ENCODE measurements around the gene GLDN.
"Not testable (repeated sequence)": the region's sequence is repeated elsewhere in the genome, so short reads cannot be mapped to it uniquely, and the experiment has no call there.

The GLDN gene

DNA sequence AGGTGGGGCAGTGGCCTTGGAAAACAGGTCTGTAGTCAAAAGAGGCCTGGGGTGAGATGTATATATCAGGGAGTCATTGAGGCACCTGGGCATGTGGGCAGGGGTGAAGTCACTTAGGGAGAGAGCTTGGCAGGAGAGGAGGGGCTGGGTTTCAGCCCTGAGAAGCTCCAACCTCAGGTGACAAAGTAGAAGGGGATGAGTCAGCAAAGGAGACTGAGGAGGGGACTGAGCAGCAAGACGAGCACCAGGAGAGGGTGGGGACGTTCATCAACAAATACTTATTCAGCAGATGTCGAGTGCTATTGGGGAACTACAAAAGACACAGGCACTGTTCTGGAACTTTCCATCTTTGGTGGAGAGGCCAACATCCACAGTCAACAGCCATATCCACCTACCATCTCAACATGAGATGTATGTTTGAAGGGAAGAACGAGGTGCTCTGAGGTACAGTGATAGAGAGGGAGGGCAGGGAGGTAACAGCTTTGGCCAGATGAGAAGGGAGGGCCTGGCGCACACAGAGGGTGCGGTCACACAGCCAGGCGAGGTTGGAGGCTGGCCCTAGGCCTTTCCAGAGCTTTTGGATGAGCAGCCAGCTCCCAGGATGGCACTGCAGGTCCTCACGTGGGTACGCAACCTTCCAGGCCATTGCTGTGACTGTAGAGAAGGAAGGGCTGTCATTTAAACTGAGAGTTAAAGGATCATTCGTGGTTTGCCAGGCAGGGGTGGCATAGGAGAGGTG lies 45.7 kb downstream of the GLDN start:
- H3K4me3 ChIP-seq (ENCODE audit: low read depth, low read length): no peak overlapping the region

DNA sequence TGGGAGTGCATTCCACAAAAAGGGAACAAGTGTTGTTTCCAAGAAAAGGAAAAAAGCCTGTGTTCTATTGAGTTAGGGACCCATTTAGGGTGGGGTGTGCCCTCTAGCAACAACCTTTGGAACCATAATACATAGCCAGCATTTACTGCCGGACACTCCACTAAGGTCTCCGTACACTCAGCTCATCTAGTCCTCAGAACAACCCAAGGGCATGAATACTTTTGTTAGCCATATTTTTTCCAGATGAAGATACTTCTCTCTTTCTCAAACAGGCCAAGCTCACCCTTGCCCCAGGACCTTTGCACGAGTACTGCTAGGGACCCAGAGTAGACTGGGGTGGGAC lies 46.2 kb downstream of the GLDN start:
- no peak overlapping the region for H3K4me3 ChIP-seq (ENCODE audit: low read depth, low read length)

DNA sequence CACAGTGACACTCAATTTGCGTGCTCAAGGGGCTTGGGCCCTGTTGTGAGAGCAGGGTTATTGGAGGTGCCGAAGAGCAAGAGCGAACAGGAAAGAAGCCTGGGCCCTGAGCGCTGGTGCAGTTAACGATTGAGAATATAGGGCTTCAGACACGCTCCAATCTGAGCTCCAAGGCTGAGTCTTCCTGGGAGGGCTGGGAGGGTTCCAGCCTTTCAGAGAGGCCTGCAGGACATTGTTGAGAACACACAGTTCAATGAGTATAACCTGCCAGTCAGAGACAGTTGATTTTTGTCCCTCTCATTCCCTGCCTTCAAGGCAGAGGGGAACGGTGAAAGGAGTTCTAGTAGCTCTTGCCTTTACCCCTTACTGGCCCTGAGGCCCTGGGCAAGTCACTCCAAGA lies 47.3 kb downstream of the GLDN start:
- no peak overlapping the region for H3K4me3 ChIP-seq (ENCODE audit: low read depth, low read length)

DNA sequence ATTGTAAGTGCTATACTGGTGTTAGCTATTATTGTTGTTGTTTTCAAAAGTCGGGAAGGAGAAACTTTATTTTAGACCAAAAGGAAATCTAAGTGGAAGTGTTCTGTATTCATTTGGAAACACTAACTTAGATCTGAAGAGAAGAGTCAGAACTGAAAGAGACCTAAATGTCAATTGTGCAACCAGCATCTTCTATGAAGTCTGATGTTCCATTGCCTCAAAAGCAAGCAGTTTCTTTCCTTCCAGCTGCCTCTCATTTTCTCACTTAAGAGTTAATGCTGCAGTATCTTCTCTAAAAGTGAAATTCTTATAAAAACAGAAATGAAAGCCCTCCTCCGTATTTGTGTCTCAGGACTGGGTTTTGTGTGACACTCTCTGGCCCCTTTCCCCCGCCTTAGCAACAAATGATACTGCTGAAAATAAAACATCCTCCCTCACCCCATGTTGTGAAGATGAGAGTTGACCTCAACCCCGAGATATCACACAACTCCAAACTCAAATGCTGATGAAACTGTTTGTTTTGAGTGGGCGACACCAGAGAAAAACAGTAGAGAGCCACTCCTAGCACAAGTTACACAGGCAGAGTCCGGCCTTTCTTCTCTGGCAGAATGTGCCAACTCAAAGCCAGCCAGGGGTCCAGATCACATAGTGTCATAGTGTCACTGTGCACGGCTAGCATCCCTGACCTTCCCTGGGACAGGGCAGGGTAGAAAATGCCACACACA lies 48.9 kb downstream of the GLDN start:
- H3K4me3 ChIP-seq (ENCODE audit: low read depth, low read length): no peak overlapping the region

DNA sequence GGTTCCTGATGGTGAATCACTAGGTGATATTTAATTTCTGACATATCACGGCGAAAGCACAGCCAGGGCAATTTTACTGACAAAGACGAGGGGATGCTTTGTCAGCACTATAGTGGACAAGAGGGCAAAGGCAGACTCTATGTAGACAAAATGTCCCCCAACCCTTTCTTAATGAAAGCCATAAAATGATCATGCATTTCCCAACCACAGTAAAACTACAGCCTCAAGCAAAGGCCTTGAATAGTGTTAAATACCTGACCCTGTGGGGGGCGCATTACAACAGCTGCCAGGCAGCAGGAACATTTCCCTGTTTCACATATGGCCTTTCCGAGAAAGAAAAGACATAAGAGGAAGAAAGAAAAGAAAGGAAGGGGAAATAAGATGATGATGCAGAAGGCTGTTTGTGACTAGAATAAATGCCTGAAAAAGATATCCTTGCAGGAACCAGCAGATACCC lies 49.5 kb downstream of the GLDN start:
- no peak overlapping the region for H3K4me3 ChIP-seq (ENCODE audit: low read depth, low read length)

DNA sequence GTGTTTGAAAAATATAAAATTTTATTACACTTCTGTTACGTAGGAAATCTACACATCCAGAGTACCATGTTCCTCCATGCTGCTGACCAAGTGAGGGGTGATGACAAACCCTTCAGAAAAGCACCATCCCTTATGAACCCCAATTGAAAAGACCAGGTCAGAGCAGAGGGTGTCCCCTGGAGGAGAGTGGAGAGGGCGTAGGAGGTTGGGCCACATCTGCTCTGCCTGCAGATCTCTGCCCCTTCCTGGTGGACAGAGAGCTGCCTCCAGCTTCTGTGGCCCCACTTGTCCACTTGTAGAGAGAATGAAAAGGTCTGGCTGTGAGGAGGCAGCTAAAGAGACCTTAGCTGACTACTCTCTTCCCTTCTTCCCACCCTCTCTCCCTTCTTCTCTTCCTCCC lies 55.5 kb downstream of the GLDN start:
- H3K4me3 ChIP-seq (ENCODE audit: low read depth, low read length): no peak overlapping the region

DNA sequence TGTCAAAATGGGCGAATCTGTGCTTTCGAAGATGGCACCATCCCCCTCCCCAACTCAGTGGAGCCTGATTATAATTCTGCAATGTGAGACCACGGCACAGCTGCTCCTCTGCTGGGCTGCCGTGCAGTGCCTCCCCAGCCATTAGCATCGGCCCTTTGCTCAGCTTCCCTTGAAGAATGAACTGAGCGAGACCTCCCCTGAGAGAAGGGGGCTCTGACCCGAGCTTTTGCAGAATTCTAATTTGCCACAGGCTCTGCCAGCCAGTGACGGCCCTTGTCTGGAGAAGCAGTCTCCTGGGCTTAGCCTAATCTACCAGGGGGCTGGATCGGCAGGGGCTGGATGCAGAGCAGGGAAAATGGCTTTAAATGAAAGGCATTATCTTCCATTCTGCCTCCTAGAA lies 57.2 kb downstream of the GLDN start:
- no peak overlapping the region for H3K4me3 ChIP-seq (ENCODE audit: low read depth, low read length)

DNA sequence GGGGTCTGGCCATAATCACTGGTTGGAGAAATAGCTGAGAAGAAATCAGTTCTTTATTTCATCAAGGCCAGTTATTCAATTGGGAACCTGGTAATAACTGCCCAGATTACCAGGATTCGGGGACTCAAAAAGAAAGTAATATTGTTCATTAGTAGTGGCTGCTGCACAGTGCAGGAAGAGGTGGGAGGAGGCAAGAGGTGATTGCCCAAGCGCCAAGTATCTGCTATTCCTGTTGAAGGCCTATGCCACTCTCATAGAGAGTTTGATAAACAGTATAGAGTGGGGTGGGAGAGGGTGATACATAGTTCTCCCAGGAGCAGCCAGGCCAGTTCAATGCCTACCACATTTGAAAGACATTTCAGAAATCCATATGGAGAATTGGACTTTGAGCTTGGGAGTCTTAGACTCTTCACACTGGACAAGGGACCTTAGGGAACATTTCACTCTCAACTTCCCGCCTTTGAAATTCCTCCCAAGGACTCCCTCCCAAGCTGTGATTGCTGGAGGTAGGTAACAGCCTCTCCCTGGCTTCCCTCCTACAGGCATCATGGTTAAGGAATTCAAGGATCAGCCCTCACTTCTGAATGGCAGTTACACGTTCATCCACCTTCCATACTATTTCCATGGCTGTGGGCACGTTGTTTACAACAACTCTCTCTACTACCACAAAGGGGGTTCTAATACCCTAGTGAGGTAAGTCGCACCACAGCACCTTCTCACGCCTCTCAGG lies 59.8 kb downstream of the GLDN start:
- H3K4me3 ChIP-seq (ENCODE audit: low read depth, low read length): no peak overlapping the region

DNA sequence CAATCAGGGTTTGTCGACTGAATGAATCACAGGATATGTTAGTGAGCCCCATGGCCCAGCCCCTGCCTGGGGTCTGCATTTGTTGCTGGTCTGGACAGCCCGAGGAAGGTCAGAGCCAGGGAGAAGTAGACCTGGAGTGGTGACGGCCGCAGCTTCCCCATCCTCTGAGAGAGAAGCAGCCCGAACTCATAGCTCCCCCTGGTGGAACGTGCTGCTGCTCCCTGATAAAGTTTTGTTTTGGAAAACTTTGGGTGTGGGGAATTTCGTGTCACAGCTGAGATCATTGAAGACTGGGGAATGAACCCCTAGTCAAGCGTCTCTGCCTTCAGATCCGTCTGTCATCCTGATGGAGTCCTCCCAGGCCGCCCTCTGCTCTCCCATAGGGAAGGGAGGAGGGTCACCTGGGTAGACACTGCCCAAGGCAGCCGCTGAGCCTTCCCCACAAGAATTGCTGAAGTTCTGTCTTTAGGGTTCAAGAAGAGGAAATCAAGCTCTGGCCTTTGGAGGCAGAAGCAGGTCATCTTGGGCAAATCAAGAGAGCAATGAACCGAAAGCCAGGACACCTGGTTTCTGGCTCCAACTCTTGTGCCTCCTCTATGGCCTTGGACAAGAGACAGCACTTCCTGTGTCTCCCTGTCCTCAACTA lies 60.5 kb downstream of the GLDN start:
- H3K4me3 ChIP-seq (ENCODE audit: low read depth, low read length): no peak overlapping the region

DNA sequence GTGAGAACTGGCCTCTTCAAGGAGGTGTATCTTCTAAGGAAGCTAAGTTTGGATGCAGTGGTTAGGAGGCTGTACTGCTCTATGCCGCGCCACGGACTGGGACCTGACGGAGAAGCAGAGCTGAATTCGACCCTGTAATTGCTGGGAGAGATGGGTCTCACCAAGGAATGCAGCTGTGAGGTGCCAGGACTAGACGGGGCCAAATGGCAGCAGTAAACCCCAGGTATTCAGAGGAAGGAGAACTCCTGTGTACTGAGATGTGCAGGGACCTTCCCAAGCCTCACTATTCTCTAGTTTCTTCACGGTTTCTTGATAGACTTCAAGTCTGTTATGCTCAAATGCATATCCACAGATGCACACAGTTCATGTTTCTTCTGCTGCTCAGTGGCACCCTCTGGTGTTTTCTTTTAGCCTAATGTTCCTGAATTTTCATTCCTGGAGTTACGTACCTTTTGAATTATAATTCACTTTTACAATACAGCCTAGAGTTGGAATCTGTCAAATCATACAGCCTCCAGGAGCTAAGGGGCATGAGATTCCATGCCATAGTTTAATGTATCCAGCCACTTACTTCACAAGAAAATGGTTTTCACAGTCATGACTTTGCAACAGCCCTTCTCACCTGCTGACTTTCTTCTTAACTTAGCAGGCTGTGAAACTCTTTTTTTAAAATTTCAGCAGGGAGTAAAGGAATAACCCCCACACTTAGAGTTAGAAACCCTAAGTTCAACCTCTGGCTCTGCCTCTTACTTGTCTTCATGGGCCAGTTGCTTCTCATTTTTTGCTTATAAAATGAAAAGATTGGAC lies 61.8 kb downstream of the GLDN start:
- H3K4me3 ChIP-seq (ENCODE audit: low read depth, low read length): no peak overlapping the region

DNA sequence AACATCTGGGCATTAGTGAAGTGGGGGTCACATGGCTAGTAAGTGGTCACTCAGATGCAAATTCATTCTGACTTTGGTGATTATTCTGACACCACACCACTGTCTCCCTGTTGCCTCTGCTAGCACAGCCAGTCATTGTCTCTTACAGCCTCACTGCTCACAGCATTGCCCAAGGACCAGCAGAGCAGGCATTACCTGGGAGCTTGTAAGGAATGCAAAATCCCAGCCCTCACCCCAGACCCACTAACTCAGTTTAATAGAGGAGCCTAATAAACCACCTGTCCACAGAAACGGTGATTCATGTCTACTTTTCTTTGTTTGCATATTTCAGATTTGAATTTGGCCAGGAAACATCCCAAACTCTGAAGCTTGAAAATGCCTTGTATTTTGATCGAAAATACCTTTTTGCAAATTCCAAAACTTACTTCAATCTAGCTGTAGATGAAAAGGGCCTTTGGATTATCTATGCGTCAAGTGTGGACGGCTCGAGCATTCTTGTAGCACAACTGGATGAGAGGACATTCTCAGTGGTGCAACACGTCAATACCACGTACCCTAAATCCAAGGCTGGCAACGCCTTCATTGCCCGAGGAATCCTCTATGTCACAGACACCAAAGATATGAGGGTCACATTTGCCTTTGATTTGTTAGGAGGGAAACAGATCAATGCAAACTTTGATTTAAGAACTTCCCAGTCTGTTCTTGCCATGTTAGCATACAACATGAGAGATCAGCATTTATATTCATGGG lies 62.7 kb downstream of the GLDN start:
- no peak overlapping the region for H3K4me3 ChIP-seq (ENCODE audit: low read depth, low read length)

DNA sequence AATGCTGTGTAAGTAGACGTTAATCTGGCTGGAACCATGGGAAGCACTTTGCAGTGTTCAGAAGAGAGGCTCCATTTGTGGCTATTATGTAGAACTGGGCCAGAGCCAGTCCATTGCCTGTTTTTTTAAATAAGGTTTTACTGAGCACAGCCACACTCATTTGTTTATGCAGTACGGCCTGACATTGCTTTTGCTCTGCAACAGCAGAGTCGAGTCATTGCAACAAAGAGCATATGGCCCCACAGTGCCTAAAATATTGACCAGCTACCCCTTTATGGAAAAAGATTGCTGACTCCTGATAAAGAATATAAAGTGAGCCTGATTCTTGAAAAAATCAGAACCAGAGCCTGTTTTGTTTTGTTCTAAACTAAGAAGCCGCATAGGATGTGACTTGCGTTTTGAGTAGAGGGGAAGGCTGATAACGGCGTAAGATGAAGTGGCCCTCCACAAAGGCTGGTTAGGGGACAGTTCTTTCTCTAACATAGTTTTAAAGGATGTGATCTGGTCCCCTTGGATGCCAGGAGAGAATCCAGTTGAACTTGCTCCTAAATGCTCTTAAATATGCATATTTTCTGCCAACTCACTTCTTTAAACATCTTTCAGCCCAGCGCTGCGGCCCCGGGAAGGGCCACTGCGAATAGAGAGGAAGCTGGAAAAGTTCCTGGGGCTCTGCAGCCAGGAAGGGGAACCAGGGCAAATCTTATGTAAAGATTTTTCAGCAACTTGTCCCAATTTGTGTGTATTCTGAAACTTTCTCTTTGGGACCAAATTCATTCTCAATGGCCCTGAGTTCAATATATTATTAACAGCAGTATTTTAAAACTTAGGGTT lies 64.5 kb downstream of the GLDN start:
- H3K4me3 ChIP-seq (ENCODE audit: low read depth, low read length): no peak overlapping the region

DNA sequence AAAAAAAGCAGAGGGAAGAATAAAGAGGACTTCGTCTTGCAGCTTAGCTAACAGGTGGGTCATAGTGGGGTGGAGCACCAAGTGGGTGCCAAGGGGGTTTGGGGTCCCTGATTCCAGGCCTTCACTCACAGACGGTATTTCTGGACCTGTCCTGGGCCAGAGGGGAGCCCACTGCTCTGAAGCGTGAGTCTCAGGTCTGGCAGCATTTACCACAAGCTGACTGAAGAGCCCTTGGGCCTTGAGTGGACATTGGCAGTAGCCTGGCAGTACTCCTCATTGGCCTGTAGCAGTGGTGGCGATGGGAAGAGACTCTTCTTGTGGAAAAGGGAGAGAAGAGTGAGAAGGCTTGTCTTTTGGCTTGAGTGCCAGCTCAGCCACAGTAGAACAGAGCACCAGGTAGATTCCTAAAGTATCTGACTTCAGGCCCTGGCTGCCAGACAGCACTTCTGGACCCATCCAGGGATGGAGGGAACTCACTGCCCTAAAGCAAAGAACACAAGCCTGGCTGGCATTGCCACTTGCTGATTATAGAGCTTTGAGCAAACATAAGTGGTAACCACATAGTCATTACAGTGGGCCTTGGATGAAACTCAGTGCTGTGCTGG lies 72.9 kb downstream of the GLDN start:
- no peak overlapping the region for H3K4me3 ChIP-seq (ENCODE audit: low read depth, low read length)

DNA sequence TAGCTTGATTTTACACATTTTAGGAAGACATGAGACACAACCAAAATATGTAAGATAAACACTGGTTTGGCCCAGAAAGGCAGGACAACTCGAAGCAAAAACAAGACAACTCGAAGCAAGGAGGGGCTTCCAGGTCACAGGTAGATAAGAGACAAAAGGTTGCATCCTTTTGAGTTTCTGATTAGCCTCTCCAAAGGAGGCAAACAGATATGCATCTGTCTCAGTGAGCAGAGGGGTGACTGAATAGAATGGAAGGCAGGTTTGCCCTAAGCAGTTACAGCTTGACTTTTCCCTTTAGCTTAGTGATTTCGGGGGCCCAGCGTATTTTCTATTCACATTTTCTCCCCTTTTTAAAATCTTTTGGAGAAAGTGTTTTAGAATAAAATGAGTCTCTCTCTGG lies 74.7 kb downstream of the GLDN start:
- H3K4me3 ChIP-seq (ENCODE audit: low read depth, low read length): no peak overlapping the region

DNA sequence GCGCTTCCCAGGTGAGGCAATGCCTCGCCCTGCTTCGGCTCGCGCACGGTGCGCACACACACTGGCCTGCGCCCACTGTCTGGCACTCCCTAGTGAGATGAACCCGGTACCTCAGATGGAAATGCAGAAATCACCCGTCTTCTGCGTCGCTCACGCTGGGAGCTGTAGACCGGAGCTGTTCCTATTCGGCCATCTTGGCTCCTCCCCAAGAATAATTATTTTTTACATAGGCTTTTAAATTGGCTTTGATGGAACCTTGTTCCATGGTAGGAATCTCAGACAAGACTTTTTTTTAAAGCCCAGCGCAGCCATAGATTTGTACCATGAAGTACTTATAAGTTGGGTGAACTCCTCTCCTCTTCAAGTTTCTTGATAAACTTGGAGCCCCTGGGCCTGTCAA lies 81.6 kb downstream of the GLDN start:
- not testable (repeated sequence) for H3K4me3 ChIP-seq (ENCODE audit: low read depth, low read length)

DNA sequence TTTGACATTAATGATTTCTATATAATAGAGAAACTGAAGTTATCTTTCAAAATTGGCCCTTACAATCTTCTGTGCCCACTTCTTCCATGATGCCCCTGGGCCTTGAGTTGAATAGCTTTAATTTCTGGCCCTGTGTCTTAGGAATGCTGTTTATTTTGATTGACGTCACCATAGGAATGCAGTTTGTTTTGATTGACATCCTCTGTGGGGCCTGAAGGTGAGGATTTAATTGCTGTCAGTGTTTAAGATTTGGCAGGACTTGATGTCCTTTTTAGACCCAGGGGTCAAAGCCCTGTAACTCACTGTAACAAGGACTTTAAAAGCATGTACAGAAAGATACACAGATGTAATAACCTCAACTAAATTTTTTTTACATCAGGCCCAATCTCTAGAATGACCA lies 83.3 kb downstream of the GLDN start:
- no peak overlapping the region for H3K4me3 ChIP-seq (ENCODE audit: low read depth, low read length)

DNA sequence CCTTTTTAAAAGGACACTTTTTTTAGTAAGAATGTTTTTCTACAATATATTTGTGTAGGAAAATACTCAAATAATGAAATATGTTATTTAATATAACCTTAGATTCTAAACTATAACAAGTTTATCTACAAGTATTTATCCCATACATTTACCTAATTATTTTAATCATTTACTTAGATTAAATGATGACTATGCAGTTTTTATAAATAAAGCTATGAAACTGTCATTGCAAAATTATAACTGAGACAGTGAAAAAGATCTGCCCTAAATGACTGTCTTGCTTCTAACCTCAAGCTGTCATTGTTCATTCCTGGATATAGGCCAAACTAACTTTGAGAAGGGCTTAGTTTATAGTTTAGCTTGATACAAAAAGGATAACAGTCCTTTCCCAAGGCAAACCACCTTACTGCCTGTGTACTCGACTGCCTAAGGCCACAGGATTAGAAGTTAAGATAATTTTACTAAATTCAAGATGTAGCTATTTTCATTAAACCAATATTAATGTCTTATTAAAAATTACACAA lies 84.1 kb downstream of the GLDN start:
- no peak overlapping the region for H3K4me3 ChIP-seq (ENCODE audit: low read depth, low read length)

DNA sequence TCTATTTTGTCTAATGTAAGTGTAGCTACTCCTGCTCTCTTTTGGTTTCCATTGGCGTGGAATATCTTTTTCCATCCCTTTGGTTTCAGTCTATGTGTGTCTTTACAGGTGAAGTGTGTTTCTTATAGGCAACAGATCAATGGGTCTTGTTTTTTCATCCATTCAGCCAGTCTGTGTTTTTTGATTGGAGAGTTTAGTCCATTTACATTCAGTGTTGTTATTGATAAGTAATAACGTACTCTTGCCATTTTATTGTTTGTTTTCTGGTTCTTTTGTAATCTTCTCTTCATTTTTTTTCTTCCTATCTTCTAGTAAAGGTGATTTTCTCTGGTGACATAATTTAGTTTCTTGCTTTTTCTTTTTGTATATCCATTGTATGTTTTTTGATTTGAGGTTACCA lies 97.1 kb downstream of the GLDN start:
- no peak overlapping the region for H3K4me3 ChIP-seq (ENCODE audit: low read depth, low read length)

Measured in iPS-11a (cell line).